Calu3 (cell line): ENCODE data around the gene TSPAN5. TPM values are rescaled to one million over a fixed set of nuclear protein-coding genes. Genes with fewer than 3 reads are reported as not detected.

Experiments
- BruUV-seq: library from RNA; stranded (reverse); fragments of 400-500 nt; replicated peaks from 2 replicates; lab custom pipeline; 2021; lab: Mats Ljungman, UMichigan
- CTCF ChIA-PET: fragments of 300-600 bp; sonication (Branson Sonifier 250); formaldehyde crosslinking; loops from one replicate; lab custom pipeline; 2022; ENCODE audit warnings: antibody characterized with exemption; lab: Charles Lee
- DNase-seq: peaks from one replicate; pipeline ENCODE4 v3.0.0; 2022
- H3K27ac Mint-ChIP-seq: one replicate; pipeline ENCODE4 v1.8.0; 2022; ENCODE audit warnings: mixed read lengths; ENCODE audit not compliant: unreplicated experiment
- H3K27me3 Mint-ChIP-seq: one replicate; pipeline ENCODE4 v1.8.0; 2022; ENCODE audit warnings: mixed read lengths; ENCODE audit not compliant: unreplicated experiment
- H3K36me3 Mint-ChIP-seq: one replicate; pipeline ENCODE4 v1.8.0; 2022; ENCODE audit warnings: mild to moderate bottlenecking, moderate library complexity, mixed read lengths; ENCODE audit not compliant: insufficient read depth, unreplicated experiment
- H3K4me1 Mint-ChIP-seq: one replicate; pipeline ENCODE4 v1.8.0; 2022; ENCODE audit warnings: mild to moderate bottlenecking, low read depth, mixed read lengths; ENCODE audit not compliant: unreplicated experiment
- H3K4me3 Mint-ChIP-seq: one replicate; pipeline ENCODE4 v1.8.0; 2022; ENCODE audit warnings: mild to moderate bottlenecking, low read depth, moderate library complexity, mixed read lengths; ENCODE audit not compliant: unreplicated experiment
- H3K9me3 Mint-ChIP-seq: one replicate; pipeline ENCODE4 v1.8.0; 2022; ENCODE audit warnings: low read depth, mixed read lengths; ENCODE audit not compliant: unreplicated experiment
- intact Hi-C: fragments of 100-400 bp; cut with micrococcal nuclease; formaldehyde crosslinking; loops from one replicate; pipeline ENCODE4 v1.10.0; 2022; ENCODE audit not compliant: unreplicated experiment
- total RNA-seq: library from RNA; stranded (reverse); gene quantifications from 2 replicates; pipeline ENCODE4 v1.2.3, GENCODE V29; 2022
- TF ChIP-seq, protein P1 (sequence below): fragments of 200-600 bp; IDR thresholded peaks from one replicate; pipeline ENCODE4 v1.8.0; 2022; ENCODE audit warnings: antibody characterized with exemption; ENCODE audit not compliant: unreplicated experiment

Gene TSPAN5
- total RNA-seq, 1 experiment from 2014 or later, result 4.8 TPM

DNA sequence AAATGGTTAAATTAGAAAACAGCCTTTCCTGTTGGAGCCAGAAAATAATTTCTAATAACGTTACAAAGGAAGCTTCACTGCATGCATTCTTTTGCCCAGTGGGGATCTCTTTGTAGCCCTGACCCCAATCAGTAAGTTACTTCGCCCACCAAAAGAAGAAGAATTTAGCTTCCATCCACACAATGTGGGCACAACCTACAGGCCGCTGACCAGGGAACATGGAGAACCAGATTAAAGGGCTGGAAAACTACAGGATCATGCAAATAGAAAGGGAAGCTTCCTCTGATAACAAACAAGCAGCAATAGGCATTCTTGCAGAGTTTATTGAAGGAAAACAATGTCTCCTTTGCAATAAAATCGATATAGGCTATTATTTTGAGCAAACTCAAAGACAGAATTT lies 21.3 kb upstream of the TSPAN5 start:
- CTCF ChIA-PET, result no interaction called here
- no peak overlapping the region for H3K27ac Mint-ChIP-seq
- no peaks in the 10 kb centered on the region for H3K27me3 Mint-ChIP-seq
- TF ChIP-seq, protein P1, sequence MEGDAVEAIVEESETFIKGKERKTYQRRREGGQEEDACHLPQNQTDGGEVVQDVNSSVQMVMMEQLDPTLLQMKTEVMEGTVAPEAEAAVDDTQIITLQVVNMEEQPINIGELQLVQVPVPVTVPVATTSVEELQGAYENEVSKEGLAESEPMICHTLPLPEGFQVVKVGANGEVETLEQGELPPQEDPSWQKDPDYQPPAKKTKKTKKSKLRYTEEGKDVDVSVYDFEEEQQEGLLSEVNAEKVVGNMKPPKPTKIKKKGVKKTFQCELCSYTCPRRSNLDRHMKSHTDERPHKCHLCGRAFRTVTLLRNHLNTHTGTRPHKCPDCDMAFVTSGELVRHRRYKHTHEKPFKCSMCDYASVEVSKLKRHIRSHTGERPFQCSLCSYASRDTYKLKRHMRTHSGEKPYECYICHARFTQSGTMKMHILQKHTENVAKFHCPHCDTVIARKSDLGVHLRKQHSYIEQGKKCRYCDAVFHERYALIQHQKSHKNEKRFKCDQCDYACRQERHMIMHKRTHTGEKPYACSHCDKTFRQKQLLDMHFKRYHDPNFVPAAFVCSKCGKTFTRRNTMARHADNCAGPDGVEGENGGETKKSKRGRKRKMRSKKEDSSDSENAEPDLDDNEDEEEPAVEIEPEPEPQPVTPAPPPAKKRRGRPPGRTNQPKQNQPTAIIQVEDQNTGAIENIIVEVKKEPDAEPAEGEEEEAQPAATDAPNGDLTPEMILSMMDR, result no peak
- H3K4me3 Mint-ChIP-seq, result no peak overlapping the region
- no peak for DNase-seq
- H3K4me1 Mint-ChIP-seq, result no peaks in the 10 kb centered on the region
- no TSS peak for BruUV-seq
- no peaks in the 10 kb centered on the region for H3K9me3 Mint-ChIP-seq
- intact Hi-C loops, result no loop called here
- H3K36me3 Mint-ChIP-seq, result no peaks in the 10 kb centered on the region

DNA sequence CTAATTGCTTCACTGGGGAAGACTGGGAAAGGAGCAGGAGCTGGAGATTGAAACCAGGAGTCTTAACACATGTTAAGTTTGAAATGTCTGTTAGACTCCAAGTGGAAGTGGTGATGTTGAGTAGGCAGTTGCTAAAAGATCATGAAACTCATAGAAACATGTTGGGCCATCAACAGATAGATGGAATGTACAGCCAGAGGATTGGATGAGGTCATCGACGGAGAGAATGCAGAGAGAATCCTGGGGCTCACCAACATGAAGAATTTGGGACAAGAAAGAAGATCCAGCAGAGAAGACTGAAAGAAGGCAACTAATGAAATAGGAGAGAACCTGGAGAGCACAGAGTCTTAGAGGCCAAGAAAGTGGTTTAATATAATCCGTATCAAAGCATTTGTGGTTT lies 19.4 kb upstream of the TSPAN5 start:
- TF ChIP-seq, protein P1, result no peak
- Mint-ChIP-seq H3K36me3 (no peaks in the 10 kb centered on the region), H3K4me1 (no peaks in the 10 kb centered on the region), H3K27me3 (no peaks in the 10 kb centered on the region), H3K9me3 (no peaks in the 10 kb centered on the region), H3K27ac (no peak overlapping the region), H3K4me3 (no peak overlapping the region)
- intact Hi-C loops, result no loop called here
- CTCF ChIA-PET, result no interaction called here
- BruUV-seq, result no TSS peak
- no peak for DNase-seq

DNA sequence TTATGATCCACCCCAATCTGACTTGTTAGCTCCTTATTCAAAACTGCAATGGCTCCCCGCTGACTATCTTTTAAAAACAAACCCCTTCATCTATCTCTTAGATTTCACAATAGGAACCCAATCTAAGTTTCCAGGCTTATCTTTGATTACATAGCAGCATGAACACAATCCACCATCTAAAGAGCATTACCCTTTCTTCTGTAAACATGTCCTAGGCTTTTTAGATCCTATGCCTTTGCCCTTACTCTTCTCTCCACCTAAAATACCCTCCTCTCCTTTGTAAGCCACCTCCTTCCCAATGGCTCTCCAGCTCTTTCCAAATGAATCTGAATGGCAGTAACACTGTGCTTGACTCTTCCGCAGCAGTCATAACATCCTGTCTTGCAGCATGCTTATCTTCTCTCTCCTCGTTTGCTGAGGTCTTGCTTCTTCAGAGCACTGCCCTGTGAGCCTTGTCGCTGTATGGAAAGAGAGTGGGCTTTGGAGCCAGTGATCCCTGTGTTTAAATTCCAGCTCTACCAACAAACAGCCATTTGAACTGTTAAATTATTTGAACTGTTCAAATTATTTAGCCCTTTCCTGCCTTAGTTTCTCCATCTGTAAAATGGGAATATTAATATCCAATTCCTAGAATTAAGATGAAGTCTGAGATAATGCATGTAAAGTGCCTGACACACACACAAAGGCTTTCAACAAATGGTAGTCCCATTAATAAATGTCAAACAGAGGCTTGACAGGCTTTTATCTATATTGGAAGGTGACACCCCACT lies 16.2 kb upstream of the TSPAN5 start:
- H3K9me3 Mint-ChIP-seq, result no peaks in the 10 kb centered on the region
- BruUV-seq, result no TSS peak
- no peaks in the 10 kb centered on the region for H3K4me1 Mint-ChIP-seq
- CTCF ChIA-PET, result no interaction called here
- TF ChIP-seq, protein P1, result no peak
- DNase-seq, result no peak
- intact Hi-C loops, result no loop called here
- H3K27me3 Mint-ChIP-seq, result no peaks in the 10 kb centered on the region
- H3K27ac Mint-ChIP-seq, result no peak overlapping the region
- H3K4me3 Mint-ChIP-seq, result no peak overlapping the region
- no peaks in the 10 kb centered on the region for H3K36me3 Mint-ChIP-seq

DNA sequence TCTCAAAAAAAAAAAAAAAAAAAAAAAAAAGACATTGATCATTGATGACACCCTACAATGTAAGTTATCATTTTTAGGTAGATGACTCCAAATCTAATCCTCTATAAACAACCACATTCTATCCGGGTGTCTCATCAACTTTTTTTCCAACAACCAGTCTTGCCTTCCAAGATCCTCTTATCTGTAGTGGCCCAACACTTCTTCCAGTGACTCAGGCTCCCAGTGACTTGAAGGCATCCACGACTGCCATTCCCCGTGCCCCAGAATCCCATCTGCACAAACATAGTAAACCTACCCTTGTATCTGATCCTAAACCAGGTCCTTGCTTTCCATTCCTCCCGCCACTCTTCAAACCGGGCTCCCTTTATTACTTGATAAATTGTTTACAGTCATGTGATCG lies 15.6 kb upstream of the TSPAN5 start:
- H3K4me3 Mint-ChIP-seq, result no peak overlapping the region
- intact Hi-C loops, result no loop called here
- CTCF ChIA-PET, result interaction anchor here (0.6 kb wide), 1 partner anchor 311 kb away, joined by 3 read pairs; no protein-coding TSS in a partner anchor
- H3K36me3 Mint-ChIP-seq, result no peaks in the 10 kb centered on the region
- H3K9me3 Mint-ChIP-seq, result no peaks in the 10 kb centered on the region
- H3K27me3 Mint-ChIP-seq, result no peaks in the 10 kb centered on the region
- no peaks in the 10 kb centered on the region for H3K4me1 Mint-ChIP-seq
- no TSS peak for BruUV-seq
- TF ChIP-seq, protein P1, result no peak
- DNase-seq, result no peak
- no peak overlapping the region for H3K27ac Mint-ChIP-seq
